Smooth muscle cell (in vitro differentiated cells): ENCODE measurements around the gene RSU1. TPM values are rescaled to one million over a fixed set of nuclear protein-coding genes. Genes with fewer than 3 reads are reported as not detected.

ENCODE experiments used
- DNase-seq: peaks from one replicate; lab custom pipeline; 2025; ENCODE audit not compliant: unreplicated experiment; lab: John Stamatoyannopoulos, UW
- H2AFZ ChIP-seq: fragments of 200-600 bp; sonication (generic); 2 replicates; pipeline ENCODE4 v1.6.0; 2016; ENCODE audit warnings: antibody characterized with exemption, low read depth, mild to moderate bottlenecking
- H3F3A ChIP-seq: fragments of 200-600 bp; sonication (generic); 2 replicates; pipeline ENCODE4 v1.6.0; 2017; ENCODE audit warnings: antibody characterized with exemption, low read depth
- H3K27ac ChIP-seq: fragments of 200-600 bp; sonication (generic); 2 replicates; pipeline ENCODE4 v1.5.1; 2016; ENCODE audit warnings: low read depth, mild to moderate bottlenecking
- H3K27me3 ChIP-seq: fragments of 200-600 bp; sonication (generic); 2 replicates; pipeline ENCODE4 v1.6.1; 2016; ENCODE audit warnings: low read depth, mild to moderate bottlenecking
- H3K36me3 ChIP-seq: fragments of 200-600 bp; sonication (generic); 2 replicates; pipeline ENCODE4 v1.5.1; 2016; ENCODE audit warnings: low read depth
- H3K4me1 ChIP-seq: fragments of 200-600 bp; sonication (generic); 2 replicates; pipeline ENCODE4 v1.5.1; 2016; ENCODE audit warnings: low read depth
- H3K4me2 ChIP-seq: fragments of 200-600 bp; sonication (generic); 2 replicates; pipeline ENCODE4 v1.6.0; 2016; ENCODE audit warnings: mild to moderate bottlenecking
- H3K4me3 ChIP-seq: fragments of 200-600 bp; sonication (generic); 2 replicates; pipeline ENCODE4 v1.5.1; 2016; ENCODE audit warnings: mild to moderate bottlenecking
- H3K79me2 ChIP-seq: fragments of 200-600 bp; sonication (generic); 2 replicates; pipeline ENCODE4 v1.6.0; 2016; ENCODE audit warnings: low read depth, mild to moderate bottlenecking
- H3K9ac ChIP-seq: fragments of 200-600 bp; sonication (generic); 2 replicates; pipeline ENCODE4 v1.6.0; 2016; ENCODE audit warnings: low read depth
- H3K9me3 ChIP-seq: fragments of 200-600 bp; sonication (generic); replicated peaks from 2 replicates; pipeline ENCODE4 v1.5.1; 2016; ENCODE audit warnings: low read depth
- H4K20me1 ChIP-seq: fragments of 200-600 bp; sonication (generic); 2 replicates; pipeline ENCODE4 v1.6.0; 2016; ENCODE audit warnings: low read depth
- WGBS: methylation state at CpG from one replicate; pipeline ENCODE4 v1.1.7; 2016; ENCODE audit warnings: low lambda C conversion rate; 5-methylcytosine and 5-hydroxymethylcytosine counted together
- polyA plus RNA-seq: library from polyadenylated mRNA; unstranded; fragments of >200 nt; fragmentation: Nextera tagmentation; extraction: Ambion mirVana; gene quantifications from 2 replicates; pipeline ENCODE4 v1.2.1, GENCODE V29; 2016
- total RNA-seq: library from RNA; depleted of rRNA; stranded (reverse); fragments of >200 nt; gene quantifications from 2 replicates; pipeline ENCODE4 v1.2.3, GENCODE V29; 2014
- TF ChIP-seq, protein P1 (sequence below): fragments of 200-600 bp; sonication (generic); IDR thresholded peaks from 2 replicates; pipeline ENCODE4 v1.5.1; 2017; ENCODE audit warnings: borderline replicate concordance, mild to moderate bottlenecking, antibody characterized with exemption; ENCODE audit not compliant: insufficient read depth, poor library complexity, severe bottlenecking

RSU1 gene
- total and polyA plus RNA-seq, 2 experiments from 2014 or later: 110 to 128 TPM

DNA sequence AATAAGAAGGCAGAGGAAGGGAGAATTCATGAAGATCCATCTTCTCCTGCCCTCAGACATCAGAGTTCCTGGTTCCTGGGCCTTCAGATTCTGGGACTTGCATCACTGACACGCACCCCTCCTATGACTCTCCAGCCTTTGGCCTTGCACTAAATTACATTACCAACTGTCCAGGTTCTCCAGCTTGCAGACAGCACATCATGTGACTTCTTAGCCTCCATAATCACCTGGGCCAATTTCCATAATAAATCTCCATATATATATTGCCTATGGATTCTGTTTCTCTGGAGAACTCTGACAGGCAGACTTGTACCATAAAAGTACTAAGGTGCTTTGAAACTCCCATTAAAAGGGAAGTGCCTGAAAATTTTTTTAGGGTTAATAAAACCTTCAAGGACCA, 23.2 kb downstream of the RSU1 start:
- no peak overlapping the region for H3K4me2 ChIP-seq
- no peaks in the 10 kb centered on the region for H3K9me3 ChIP-seq
- H3K4me1 ChIP-seq: peaks cover 6% of the 10 kb centered on the region
- H3K27ac ChIP-seq: no peak overlapping the region
- peaks cover 94% of the 10 kb centered on the region for H4K20me1 ChIP-seq
- H3K4me3 ChIP-seq: no peak overlapping the region
- H3K36me3 ChIP-seq: no peaks in the 10 kb centered on the region
- no peaks in the 10 kb centered on the region for H3F3A ChIP-seq
- no peak for DNase-seq
- no peak overlapping the region for H3K9ac ChIP-seq
- H3K27me3 ChIP-seq: no peaks in the 10 kb centered on the region
- no peak overlapping the region for H2AFZ ChIP-seq
- 100% methylated on average over 1 of the region's 1 CpG for WGBS
- TF ChIP-seq, protein P1, sequence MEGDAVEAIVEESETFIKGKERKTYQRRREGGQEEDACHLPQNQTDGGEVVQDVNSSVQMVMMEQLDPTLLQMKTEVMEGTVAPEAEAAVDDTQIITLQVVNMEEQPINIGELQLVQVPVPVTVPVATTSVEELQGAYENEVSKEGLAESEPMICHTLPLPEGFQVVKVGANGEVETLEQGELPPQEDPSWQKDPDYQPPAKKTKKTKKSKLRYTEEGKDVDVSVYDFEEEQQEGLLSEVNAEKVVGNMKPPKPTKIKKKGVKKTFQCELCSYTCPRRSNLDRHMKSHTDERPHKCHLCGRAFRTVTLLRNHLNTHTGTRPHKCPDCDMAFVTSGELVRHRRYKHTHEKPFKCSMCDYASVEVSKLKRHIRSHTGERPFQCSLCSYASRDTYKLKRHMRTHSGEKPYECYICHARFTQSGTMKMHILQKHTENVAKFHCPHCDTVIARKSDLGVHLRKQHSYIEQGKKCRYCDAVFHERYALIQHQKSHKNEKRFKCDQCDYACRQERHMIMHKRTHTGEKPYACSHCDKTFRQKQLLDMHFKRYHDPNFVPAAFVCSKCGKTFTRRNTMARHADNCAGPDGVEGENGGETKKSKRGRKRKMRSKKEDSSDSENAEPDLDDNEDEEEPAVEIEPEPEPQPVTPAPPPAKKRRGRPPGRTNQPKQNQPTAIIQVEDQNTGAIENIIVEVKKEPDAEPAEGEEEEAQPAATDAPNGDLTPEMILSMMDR: no peak
- H3K79me2 ChIP-seq: peaks cover 64% of the 10 kb centered on the region

DNA sequence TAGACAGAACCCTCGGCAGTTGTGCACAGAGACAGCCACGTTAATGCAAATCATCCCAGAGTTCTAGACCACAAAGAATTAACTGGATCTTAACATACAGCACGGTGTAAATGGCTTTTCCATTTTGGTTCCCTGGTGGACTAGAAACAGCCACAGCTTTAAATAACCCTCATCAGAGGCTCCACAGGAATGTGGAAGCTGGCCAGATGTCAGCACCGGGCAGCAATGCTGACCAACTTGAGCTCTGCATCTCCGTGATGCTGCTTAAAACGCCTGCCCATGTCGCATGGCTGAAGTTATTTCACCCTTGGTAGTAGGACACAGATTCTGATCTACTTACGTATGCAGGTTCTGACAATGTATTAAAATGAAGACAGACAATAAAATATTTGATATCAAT, 24.5 kb downstream of the RSU1 start:
- no peak overlapping the region for H3K27ac ChIP-seq
- H3K79me2 ChIP-seq: peaks cover 59% of the 10 kb centered on the region
- H3K4me2 ChIP-seq: no peak overlapping the region
- H3K9me3 ChIP-seq: no peaks in the 10 kb centered on the region
- no peak for DNase-seq
- H3F3A ChIP-seq: no peaks in the 10 kb centered on the region
- WGBS: 46% methylated on average over 8 of the region's 8 CpGs
- peaks cover 95% of the 10 kb centered on the region for H4K20me1 ChIP-seq
- no peaks in the 10 kb centered on the region for H3K27me3 ChIP-seq
- no peak overlapping the region for H2AFZ ChIP-seq
- H3K4me3 ChIP-seq: no peak overlapping the region
- no peaks in the 10 kb centered on the region for H3K36me3 ChIP-seq
- H3K9ac ChIP-seq: no peak overlapping the region
- H3K4me1 ChIP-seq: peaks cover 6% of the 10 kb centered on the region
- TF ChIP-seq, protein P1: no peak

DNA sequence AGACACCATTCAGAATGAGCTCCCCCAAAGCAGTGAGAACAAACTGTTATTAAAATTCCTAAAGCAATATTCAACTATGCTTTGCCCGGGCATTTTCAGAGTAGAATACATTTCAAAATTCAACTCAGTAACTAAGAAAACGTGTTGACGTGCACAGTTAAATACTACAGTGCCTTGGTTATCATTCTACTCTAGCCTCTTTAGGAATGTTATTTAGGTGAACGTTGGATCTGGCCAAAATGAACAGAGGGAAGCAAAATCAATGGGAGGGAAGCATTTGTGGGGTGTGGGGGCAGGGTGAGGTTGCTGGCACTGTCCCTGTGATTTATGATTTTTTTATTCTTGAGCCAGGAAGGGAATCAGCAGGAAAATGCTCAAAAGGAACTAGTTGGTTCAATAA, 27.5 kb downstream of the RSU1 start:
- WGBS: 80% methylated on average over 4 of the region's 4 CpGs
- TF ChIP-seq, protein P1: no peak
- Histone ChIP-seq H3K4me1 (peaks cover 6% of the 10 kb centered on the region), H2AFZ (no peak overlapping the region), H3K27me3 (no peaks in the 10 kb centered on the region), H3K9ac (no peak overlapping the region), H3K79me2 (peaks cover 40% of the 10 kb centered on the region), H3K4me2 (no peak overlapping the region), H3K36me3 (no peaks in the 10 kb centered on the region), H3K4me3 (no peak overlapping the region), H4K20me1 (peaks cover 96% of the 10 kb centered on the region), H3K9me3 (no peaks in the 10 kb centered on the region), H3F3A (no peaks in the 10 kb centered on the region), H3K27ac (no peak overlapping the region)
- no peak for DNase-seq

DNA sequence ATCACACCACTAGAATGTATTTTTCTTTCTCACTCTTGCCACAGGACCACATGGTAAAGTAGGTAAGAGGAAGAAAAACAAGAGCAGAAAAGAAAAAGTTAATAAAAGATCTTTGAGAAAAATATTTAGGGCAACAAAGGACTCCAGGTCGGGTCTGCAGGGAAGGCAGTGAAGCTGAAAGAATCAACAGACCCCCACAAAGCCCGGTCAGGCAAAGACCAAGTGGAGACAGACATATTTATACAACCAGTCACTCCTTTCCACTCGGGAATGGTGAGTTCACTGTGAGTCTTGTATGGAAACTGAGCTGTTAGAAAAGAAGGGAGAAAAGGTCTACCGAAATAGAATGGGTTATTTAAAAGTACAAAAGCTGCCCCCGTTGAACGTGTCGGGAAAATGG, 28.0 kb downstream of the RSU1 start:
- WGBS: 81% methylated on average over 7 of the region's 7 CpGs
- peaks cover 36% of the 10 kb centered on the region for H3K79me2 ChIP-seq
- H3K27me3 ChIP-seq: no peaks in the 10 kb centered on the region
- no peaks in the 10 kb centered on the region for H3F3A ChIP-seq
- TF ChIP-seq, protein P1: no peak
- no peaks in the 10 kb centered on the region for H3K36me3 ChIP-seq
- H3K4me2 ChIP-seq: no peak overlapping the region
- peaks cover 94% of the 10 kb centered on the region for H4K20me1 ChIP-seq
- H3K9me3 ChIP-seq: no peaks in the 10 kb centered on the region
- peaks cover 6% of the 10 kb centered on the region for H3K4me1 ChIP-seq
- H3K9ac ChIP-seq: no peak overlapping the region
- no peak overlapping the region for H3K27ac ChIP-seq
- no peak overlapping the region for H2AFZ ChIP-seq
- H3K4me3 ChIP-seq: no peak overlapping the region
- no peak for DNase-seq
